Esophagus muscularis mucosa (tissue), 3 donors: ENCODE results near the gene ZNF580.

Experiments
- CTCF ChIP-seq, 3 experiments: fragments of 200-600 bp in 2 of 3; fragments of 450-650 bp in 1 of 3; sonication (generic) in 2 of 3; IDR thresholded peaks; one replicate each; pipeline ENCODE4 v1.5.1; 2017 to 2019; ENCODE audit warnings: antibody characterized with exemption in 3 of 3, mild to moderate bottlenecking in 2 of 3, moderate library complexity in 1 of 3
- POLR2A ChIP-seq: fragments of 450-650 bp; IDR thresholded peaks from one replicate; pipeline ENCODE4 v1.6.1; 2017; ENCODE audit warnings: antibody characterized with exemption, moderate library complexity, mild to moderate bottlenecking, low read depth

GRCh38 chr19:55674459-55674840, 33.6 kb downstream of the ZNF580 start:
- no peak for TF ChIP-seq CTCF (IDR thresholded peaks at IDR 0.05)
- no peak for TF ChIP-seq POLR2A
